Esophagus muscularis mucosa (tissue), 2 donors: ENCODE measurements around the gene GALNS.

Experiments used
- EP300 ChIP-seq: sonication (generic); formaldehyde crosslinking; IDR thresholded peaks from one replicate; pipeline ENCODE4 v1.6.1; 2017; ENCODE audit warnings: antibody characterized with exemption
- POLR2A ChIP-seq: fragments of 450-650 bp; IDR thresholded peaks from one replicate; pipeline ENCODE4 v1.6.1; 2017; ENCODE audit warnings: antibody characterized with exemption, moderate library complexity, mild to moderate bottlenecking, low read depth

DNA sequence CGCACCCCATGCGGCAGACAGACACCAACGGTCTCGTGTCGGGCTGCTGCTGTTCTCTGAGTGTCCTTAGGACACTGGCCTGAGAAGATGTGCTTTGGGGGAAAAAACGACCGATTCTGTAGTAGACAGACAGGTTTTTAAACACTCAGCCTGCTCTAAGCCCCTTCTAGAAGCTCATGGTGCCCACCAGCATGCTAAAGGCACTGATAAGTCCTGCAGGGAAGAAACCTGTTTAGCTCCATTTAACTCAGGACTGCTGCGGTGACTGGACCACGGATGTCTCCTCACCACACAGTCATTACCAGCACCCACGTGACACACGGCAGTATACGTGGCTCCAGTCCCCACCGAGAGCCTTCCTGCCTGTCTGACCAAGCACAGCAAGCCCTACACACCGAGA lies 26.0 kb downstream of the GALNS start:
- no peak for TF ChIP-seq POLR2A
- no peak for TF ChIP-seq EP300
